Loucy (cell line): Measurements from ENCODE around the gene NARS2.

Source experiments
- EZH2phosphoT487 ChIP-seq: fragments of 200-600 bp; IDR thresholded peaks from 2 replicates; pipeline ENCODE4 v1.6.1; 2018; ENCODE audit warnings: antibody characterized with exemption, mild to moderate bottlenecking, moderate library complexity, borderline replicate concordance
- TF ChIP-seq, protein P1 (sequence below): fragments of 200-600 bp; sonication (generic); conservative IDR thresholded peaks from 2 replicates; pipeline ENCODE4 v1.5.1; 2014; ENCODE audit warnings: mild to moderate bottlenecking, antibody characterized with exemption, low read length

DNA sequence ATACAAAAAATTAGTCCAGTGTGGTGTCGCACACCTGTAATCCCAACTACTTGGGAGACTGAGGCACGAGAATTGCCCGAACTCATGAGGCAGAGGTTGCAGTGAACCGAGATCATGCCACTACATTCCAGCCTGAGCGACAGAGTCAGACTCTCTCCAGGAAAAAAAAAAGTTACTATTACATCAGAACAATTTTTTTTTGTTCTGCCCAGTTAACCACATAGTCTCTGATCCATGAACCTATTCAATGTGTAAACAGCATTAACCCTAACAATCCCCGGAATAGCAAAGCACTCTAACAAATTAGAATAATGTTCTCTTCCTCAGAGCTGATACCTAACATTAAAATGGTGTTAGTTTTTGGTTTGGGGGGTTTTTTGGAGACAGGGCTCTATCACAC is 4.6 kb downstream of the NARS2 start:
- TF ChIP-seq, protein P1, sequence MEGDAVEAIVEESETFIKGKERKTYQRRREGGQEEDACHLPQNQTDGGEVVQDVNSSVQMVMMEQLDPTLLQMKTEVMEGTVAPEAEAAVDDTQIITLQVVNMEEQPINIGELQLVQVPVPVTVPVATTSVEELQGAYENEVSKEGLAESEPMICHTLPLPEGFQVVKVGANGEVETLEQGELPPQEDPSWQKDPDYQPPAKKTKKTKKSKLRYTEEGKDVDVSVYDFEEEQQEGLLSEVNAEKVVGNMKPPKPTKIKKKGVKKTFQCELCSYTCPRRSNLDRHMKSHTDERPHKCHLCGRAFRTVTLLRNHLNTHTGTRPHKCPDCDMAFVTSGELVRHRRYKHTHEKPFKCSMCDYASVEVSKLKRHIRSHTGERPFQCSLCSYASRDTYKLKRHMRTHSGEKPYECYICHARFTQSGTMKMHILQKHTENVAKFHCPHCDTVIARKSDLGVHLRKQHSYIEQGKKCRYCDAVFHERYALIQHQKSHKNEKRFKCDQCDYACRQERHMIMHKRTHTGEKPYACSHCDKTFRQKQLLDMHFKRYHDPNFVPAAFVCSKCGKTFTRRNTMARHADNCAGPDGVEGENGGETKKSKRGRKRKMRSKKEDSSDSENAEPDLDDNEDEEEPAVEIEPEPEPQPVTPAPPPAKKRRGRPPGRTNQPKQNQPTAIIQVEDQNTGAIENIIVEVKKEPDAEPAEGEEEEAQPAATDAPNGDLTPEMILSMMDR = no peak
- no peak for TF ChIP-seq EZH2phosphoT487
